Naive thymus-derived CD4-positive, alpha-beta T cell (primary cell): ENCODE measurements around the gene SLC52A3. TPM values are rescaled to one million over a fixed set of nuclear protein-coding genes. Genes with fewer than 3 reads are reported as not detected.

ENCODE experiments used
- ATAC-seq: fragments of 150-1000 bp; cut with Tn5 transposase; 2 replicates; pipeline ENCODE4 v1.10.0; 2021; ENCODE audit warnings: mild to moderate bottlenecking, moderate library complexity
- CTCF ChIA-PET: fragments of 350-600 bp; sonication (Branson Sonifier 250); formaldehyde crosslinking; loops from one replicate; lab custom pipeline; 2021; ENCODE audit warnings: antibody characterized with exemption; lab: Charles Lee
- POLR2A ChIA-PET: fragments of 350-600 bp; sonication (Branson Sonifier 250); formaldehyde crosslinking; loops from one replicate; lab custom pipeline; 2021; ENCODE audit warnings: antibody characterized with exemption, inconsistent platforms; lab: Charles Lee
- DNase-seq, 9 donors: peaks; one replicate each; pipeline versions ENCODE4 v3.0.0 to v3.0.0-alpha.2; 2020 to 2022; ENCODE audit warnings: mixed read lengths in 1 of 9
- H3K27ac ChIP-seq: one replicate; pipeline ENCODE4 v1.7.0; 2013; ENCODE audit warnings: mild to moderate bottlenecking, low read depth, low read length, moderate library complexity
- H3K27me3 ChIP-seq, 2 donors: one replicate each; pipeline ENCODE4 v1.7.0; 2013; ENCODE audit warnings: low read length in 2 of 2, mild to moderate bottlenecking in 2 of 2, moderate library complexity in 2 of 2; ENCODE audit not compliant: control insufficient read depth in 2 of 2, insufficient read depth in 2 of 2
- H3K36me3 ChIP-seq, 3 experiments: 1 replicate in 2 of 3; 2 replicates in 1 of 3; pipeline ENCODE4 v1.7.0; 2013; ENCODE audit warnings: low read length in 3 of 3, mild to moderate bottlenecking in 3 of 3, moderate library complexity in 1 of 3; ENCODE audit not compliant: insufficient read depth in 3 of 3, control insufficient read depth in 2 of 3
- H3K4me1 ChIP-seq, 2 donors: one replicate each; pipeline ENCODE4 v1.7.0; 2013; ENCODE audit warnings: low read length in 2 of 2, mild to moderate bottlenecking in 2 of 2, moderate library complexity in 1 of 2; ENCODE audit not compliant: control insufficient read depth in 2 of 2, insufficient read depth in 2 of 2
- H3K4me3 ChIP-seq: 2 replicates; pipeline ENCODE4 v1.7.0; 2013; ENCODE audit warnings: mild to moderate bottlenecking, low read length
- H3K9me3 ChIP-seq, 3 experiments: 1 replicate in 2 of 3; 2 replicates in 1 of 3; pipeline ENCODE4 v1.7.0; 2013; ENCODE audit warnings: low read length in 3 of 3; ENCODE audit not compliant: control insufficient read depth in 2 of 3
- H3K27ac Mint-ChIP-seq, 9 donors: one replicate each; pipeline ENCODE4 v1.8.0; 2020 to 2022; ENCODE audit warnings: mixed read lengths in 9 of 9, mild to moderate bottlenecking in 8 of 9, moderate library complexity in 5 of 9, inconsistent platforms in 2 of 9
- H3K27me3 Mint-ChIP-seq, 5 donors: one replicate each; pipeline ENCODE4 v1.8.0; 2021 to 2022; ENCODE audit warnings: mixed read lengths in 5 of 5, mild to moderate bottlenecking in 1 of 5
- H3K36me3 Mint-ChIP-seq, 5 donors: one replicate each; pipeline ENCODE4 v1.8.0; 2020 to 2022; ENCODE audit warnings: mixed read lengths in 5 of 5, mild to moderate bottlenecking in 3 of 5, inconsistent platforms in 1 of 5
- H3K4me1 Mint-ChIP-seq, 7 donors: one replicate each; pipeline ENCODE4 v1.8.0; 2020 to 2022; ENCODE audit warnings: mixed read lengths in 7 of 7, mild to moderate bottlenecking in 3 of 7, inconsistent platforms in 1 of 7
- H3K4me3 Mint-ChIP-seq, 10 donors: one replicate each; pipeline ENCODE4 v1.8.0; 2020 to 2022; ENCODE audit warnings: mild to moderate bottlenecking in 10 of 10, mixed read lengths in 10 of 10, moderate library complexity in 6 of 10, inconsistent platforms in 2 of 10
- H3K9me3 Mint-ChIP-seq, 11 donors: one replicate each; pipeline ENCODE4 v1.8.0; 2020 to 2022; ENCODE audit warnings: mixed read lengths in 11 of 11, mild to moderate bottlenecking in 4 of 11, inconsistent platforms in 1 of 11, moderate library complexity in 1 of 11
- intact Hi-C, 2 donors: fragments of 100-400 bp; cut with micrococcal nuclease; formaldehyde crosslinking; loops; one replicate each; pipeline ENCODE4 v1.15.1; 2023
- polyA plus RNA-seq, 2 donors: library from polyadenylated mRNA; unstranded; fragments of 300-500 nt; fragmentation: Illumina TruSeq; gene quantifications; one replicate each; pipeline ENCODE4 v1.2.3, GENCODE V29; 2021
- total RNA-seq, 6 experiments: library from RNA in 5 of 6; stranded (reverse) in 5 of 6; gene quantifications; 1 replicate in 5 of 6; 2 replicates in 1 of 6; pipeline ENCODE4 v1.2.3 and lab custom pipeline; 2021 to 2026

Gene SLC52A3
- total and polyA plus RNA-seq, 7 experiments from 2014 or later: not detected

GRCh38 chr20:757506-757905 is 10.8 kb downstream of the SLC52A3 start:
- POLR2A ChIA-PET: no interaction called here
- H3K27me3 ChIP-seq: no peaks in the 10 kb centered on the region
- H3K27ac ChIP-seq: no peak overlapping the region
- CTCF ChIA-PET: no interaction called here
- H3K9me3 ChIP-seq: no peaks in the 10 kb centered on the region
- Mint-ChIP-seq H3K27me3 (peaks cover 0 to 15% (median 5%) of the 10 kb centered on the region in 5 donors), H3K27ac (no peak overlapping the region), H3K4me1 (peaks cover 2 to 30% (median 21%) of the 10 kb centered on the region in 7 donors), H3K4me3 (peak overlapping the region in 5 of 10 donors; percentile 2 to 52 (median 32)), H3K9me3 (no peaks in the 10 kb centered on the region), H3K36me3 (no peaks in the 10 kb centered on the region)
- intact Hi-C loops: no loop called here
- H3K36me3 ChIP-seq: no peaks in the 10 kb centered on the region
- no peak for DNase-seq
- ATAC-seq: no peak
- no peaks in the 10 kb centered on the region for H3K4me1 ChIP-seq
- H3K4me3 ChIP-seq: no peak overlapping the region

GRCh38 chr20:755941-756340 is 12.4 kb downstream of the SLC52A3 start:
- CTCF ChIA-PET: no interaction called here
- Histone ChIP-seq H3K4me1 (no peaks in the 10 kb centered on the region), H3K27me3 (no peaks in the 10 kb centered on the region), H3K36me3 (no peaks in the 10 kb centered on the region), H3K9me3 (no peaks in the 10 kb centered on the region), H3K4me3 (no peak overlapping the region), H3K27ac (no peak overlapping the region)
- Mint-ChIP-seq H3K9me3 (no peaks in the 10 kb centered on the region), H3K4me1 (peaks cover 2 to 30% (median 21%) of the 10 kb centered on the region in 7 donors), H3K27me3 (peaks cover 0 to 19% (median 5%) of the 10 kb centered on the region in 5 donors), H3K4me3 (peak overlapping the region in 3 of 10 donors; percentile 25 to 75 (median 35)), H3K27ac (peak overlapping the region in 3 of 9 donors; percentile 36 to 67 (median 53)), H3K36me3 (no peaks in the 10 kb centered on the region)
- intact Hi-C loops: no loop called here
- POLR2A ChIA-PET: no interaction called here
- ATAC-seq (no peak), DNase-seq (no peak)

GRCh38 chr20:754904-755303 is 13.4 kb downstream of the SLC52A3 start:
- DNase-seq: peak in 3 of 9 donors; percentile 18 to 55 (median 27)
- Mint-ChIP-seq H3K4me3 (peak overlapping the region in 4 of 10 donors; percentile 19 to 57 (median 33)), H3K27me3 (peaks cover 0 to 17% (median 5%) of the 10 kb centered on the region in 5 donors), H3K4me1 (peaks cover 2 to 30% (median 21%) of the 10 kb centered on the region in 7 donors), H3K27ac (peak overlapping the region in 2 of 9 donors; percentile 59 to 85), H3K9me3 (no peaks in the 10 kb centered on the region), H3K36me3 (no peaks in the 10 kb centered on the region)
- H3K27ac ChIP-seq: no peak overlapping the region
- intact Hi-C loops: no loop called here
- no peak overlapping the region for H3K4me3 ChIP-seq
- H3K9me3 ChIP-seq: no peaks in the 10 kb centered on the region
- H3K36me3 ChIP-seq: no peaks in the 10 kb centered on the region
- CTCF ChIA-PET: no interaction called here
- ATAC-seq: no peak
- H3K27me3 ChIP-seq: no peaks in the 10 kb centered on the region
- H3K4me1 ChIP-seq: no peaks in the 10 kb centered on the region
- POLR2A ChIA-PET: no interaction called here

- H3K4me3 Mint-ChIP-seq: no peak overlapping the region
- peak overlapping the region in 1 of 9 donors; percentile 61 for H3K27ac Mint-ChIP-seq
- Histone ChIP-seq H3K27me3 (no peaks in the 10 kb centered on the region), H3K36me3 (no peaks in the 10 kb centered on the region), H3K4me3 (no peak overlapping the region), H3K4me1 (no peaks in the 10 kb centered on the region), H3K9me3 (no peaks in the 10 kb centered on the region), H3K27ac (no peak overlapping the region)
- ChIA-PET POLR2A (no interaction called here), CTCF (no interaction called here)
- intact Hi-C loops: no loop called here
- H3K9me3 Mint-ChIP-seq: no peaks in the 10 kb centered on the region
- no peak for DNase-seq
- ATAC-seq: no peak
- H3K27me3 Mint-ChIP-seq: peaks cover 0 to 15% (median 5%) of the 10 kb centered on the region in 5 donors
- no peaks in the 10 kb centered on the region for H3K36me3 Mint-ChIP-seq
- H3K4me1 Mint-ChIP-seq: peaks cover 2 to 30% (median 21%) of the 10 kb centered on the region in 7 donors
Measured at GRCh38 chr20:753897-754635, 14.2 kb downstream of the SLC52A3 start.

GRCh38 chr20:753136-753535 is 15.2 kb downstream of the SLC52A3 start:
- H3K27me3 Mint-ChIP-seq: peaks cover 0 to 13% (median 0%) of the 10 kb centered on the region in 5 donors
- no peak overlapping the region for H3K27ac Mint-ChIP-seq
- no peak overlapping the region for H3K27ac ChIP-seq
- ChIA-PET POLR2A (no interaction called here), CTCF (interaction anchor here (0.7 kb wide), 1 partner anchor 39 kb away, joined by 3 read pairs; no protein-coding TSS in a partner anchor)
- no peaks in the 10 kb centered on the region for H3K4me1 ChIP-seq
- ATAC-seq (no peak), DNase-seq (no peak)
- no peaks in the 10 kb centered on the region for H3K9me3 Mint-ChIP-seq
- intact Hi-C loops: no loop called here
- H3K36me3 ChIP-seq: no peaks in the 10 kb centered on the region
- H3K9me3 ChIP-seq: no peaks in the 10 kb centered on the region
- no peak overlapping the region for H3K4me3 Mint-ChIP-seq
- H3K27me3 ChIP-seq: no peaks in the 10 kb centered on the region
- H3K4me1 Mint-ChIP-seq: peaks cover 2 to 30% (median 21%) of the 10 kb centered on the region in 7 donors
- H3K36me3 Mint-ChIP-seq: no peaks in the 10 kb centered on the region
- no peak overlapping the region for H3K4me3 ChIP-seq

- Mint-ChIP-seq H3K27ac (no peak overlapping the region), H3K27me3 (peaks cover 0 to 14% (median 5%) of the 10 kb centered on the region in 5 donors), H3K9me3 (no peaks in the 10 kb centered on the region), H3K4me1 (peaks cover 0 to 23% (median 14%) of the 10 kb centered on the region in 7 donors), H3K36me3 (peaks cover 0 to 2% (median 0%) of the 10 kb centered on the region in 5 donors), H3K4me3 (no peak overlapping the region)
- Histone ChIP-seq H3K36me3 (no peaks in the 10 kb centered on the region), H3K27me3 (no peaks in the 10 kb centered on the region), H3K27ac (no peak overlapping the region), H3K4me1 (no peaks in the 10 kb centered on the region), H3K9me3 (no peaks in the 10 kb centered on the region), H3K4me3 (no peak overlapping the region)
- ATAC-seq (no peak), DNase-seq (no peak)
- ChIA-PET POLR2A (no interaction called here), CTCF (interaction anchor here (0.7 kb wide), 1 partner anchor 39 kb away, joined by 3 read pairs; no protein-coding TSS in a partner anchor)
- intact Hi-C loops: no loop called here
Measured at GRCh38 chr20:752291-752690, 16.0 kb downstream of the SLC52A3 start.
